Hepatocyte (in vitro differentiated cells): ENCODE data around the gene DOCK1. TPM values are rescaled to one million over a fixed set of nuclear protein-coding genes. Genes with fewer than 3 reads are reported as not detected.

Experiments used
- DNase-seq: peaks from one replicate; pipeline ENCODE4 v3.0.0-alpha.2; 2016; ENCODE audit warnings: low spot score
- H2AFZ ChIP-seq: fragments of 200-600 bp; sonication (generic); 2 replicates; pipeline ENCODE4 v1.6.0; 2016; ENCODE audit warnings: antibody characterized with exemption, mild to moderate bottlenecking
- H3K27ac ChIP-seq: fragments of 200-600 bp; sonication (generic); 2 replicates; pipeline ENCODE4 v1.5.1; 2016; ENCODE audit warnings: mild to moderate bottlenecking
- H3K27me3 ChIP-seq: fragments of 200-600 bp; sonication (generic); 2 replicates; pipeline ENCODE4 v1.6.1; 2016
- H3K36me3 ChIP-seq: fragments of 200-600 bp; sonication (generic); replicated peaks from 2 replicates; pipeline ENCODE4 v1.5.1; 2016; ENCODE audit warnings: low read depth; ENCODE audit not compliant: insufficient read depth
- H3K4me1 ChIP-seq: fragments of 200-600 bp; sonication (generic); 2 replicates; pipeline ENCODE4 v1.5.1; 2016; ENCODE audit warnings: mild to moderate bottlenecking, moderate library complexity; ENCODE audit not compliant: insufficient read depth
- H3K4me2 ChIP-seq: fragments of 200-600 bp; sonication (generic); 2 replicates; pipeline ENCODE4 v1.6.0; 2016
- H3K4me3 ChIP-seq: fragments of 200-600 bp; sonication (generic); 2 replicates; pipeline ENCODE4 v1.5.1; 2016; ENCODE audit warnings: mild to moderate bottlenecking
- H3K79me2 ChIP-seq: fragments of 200-600 bp; sonication (generic); 2 replicates; pipeline ENCODE4 v1.6.0; 2017; ENCODE audit warnings: mild to moderate bottlenecking
- H3K9me2 ChIP-seq: fragments of 200-600 bp; sonication (generic); replicated peaks from 2 replicates; pipeline ENCODE4 v1.6.0; 2017; ENCODE audit warnings: mild to moderate bottlenecking; ENCODE audit not compliant: insufficient read depth
- H3K9me3 ChIP-seq: fragments of 200-600 bp; sonication (generic); 2 replicates; pipeline ENCODE4 v1.5.1; 2016; ENCODE audit warnings: low read depth, mild to moderate bottlenecking
- H4K20me1 ChIP-seq: fragments of 200-600 bp; sonication (generic); 2 replicates; pipeline ENCODE4 v1.6.0; 2016; ENCODE audit warnings: mild to moderate bottlenecking; ENCODE audit not compliant: insufficient read depth, poor library complexity, severe bottlenecking
- EZH2 ChIP-seq: fragments of 200-600 bp; sonication (generic); IDR thresholded peaks from 2 replicates; pipeline ENCODE4 v1.6.1; 2016; ENCODE audit warnings: antibody characterized with exemption, mild to moderate bottlenecking, borderline replicate concordance
- EZH2phosphoT487 ChIP-seq: fragments of 200-600 bp; sonication (generic); IDR thresholded peaks from one replicate; pipeline ENCODE4 v1.6.1; 2018; ENCODE audit warnings: antibody characterized with exemption, mild to moderate bottlenecking, low read depth, moderate library complexity; ENCODE audit not compliant: unreplicated experiment, severe bottlenecking
- WGBS: methylation state at CpG from one replicate; pipeline ENCODE4 v1.1.6; 2016; ENCODE audit warnings: low lambda C conversion rate; ENCODE audit errors: missing lambda C conversion rate; 5-methylcytosine and 5-hydroxymethylcytosine counted together
- polyA plus RNA-seq: library from polyadenylated mRNA; unstranded; fragments of >200 nt; fragmentation: Nextera tagmentation; extraction: Ambion mirVana; gene quantifications from 2 replicates; pipeline ENCODE4 v1.2.1, GENCODE V29; 2016
- total RNA-seq: library from RNA; depleted of rRNA; stranded (reverse); fragments of >200 nt; gene quantifications from 2 replicates; pipeline ENCODE4 v1.2.3, GENCODE V29; 2014
- TF ChIP-seq, protein P1 (sequence below): fragments of 200-600 bp; sonication (generic); IDR thresholded peaks from 2 replicates; pipeline ENCODE4 v1.5.1; 2016; ENCODE audit warnings: antibody characterized with exemption, mild to moderate bottlenecking; ENCODE audit not compliant: poor library complexity

Gene DOCK1
- total and polyA plus RNA-seq, 2 experiments from 2014 or later = 16.0 to 55.5 TPM

DNA sequence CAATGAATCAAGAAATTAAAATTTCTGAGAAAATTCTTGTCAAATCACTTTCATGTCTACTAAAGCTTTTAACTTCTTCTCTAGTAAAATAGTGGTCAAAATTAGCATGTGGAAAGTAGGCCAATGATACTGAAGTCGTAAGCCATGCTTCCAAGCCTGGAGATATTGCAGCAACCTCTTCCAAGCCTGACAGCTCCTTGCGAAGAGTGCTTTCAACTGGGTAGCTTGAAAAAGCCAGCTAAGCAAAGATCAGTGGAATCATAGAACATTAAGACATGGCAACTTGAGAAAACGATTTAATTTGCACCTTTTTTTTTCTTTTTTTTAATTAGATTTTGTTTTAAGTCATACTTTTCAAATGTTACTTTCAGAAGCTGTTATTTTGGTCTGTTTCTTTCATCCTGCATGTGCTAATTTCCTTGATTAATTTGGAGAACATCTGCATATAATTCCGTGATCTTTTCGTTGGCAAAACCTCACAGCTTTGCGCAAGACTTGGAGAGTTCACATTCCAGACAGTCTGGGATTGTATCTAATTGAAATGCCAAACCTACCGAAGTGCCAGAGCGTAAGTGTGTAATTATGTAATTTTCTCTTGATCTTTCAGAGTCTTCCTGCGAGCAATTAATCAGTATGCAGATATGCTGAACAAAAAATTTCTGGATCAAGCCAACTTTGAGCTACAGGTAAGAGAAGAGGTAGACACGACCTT, 433.3 kb downstream of the DOCK1 start:
- no peak overlapping the region for H2AFZ ChIP-seq
- no peaks in the 10 kb centered on the region for H4K20me1 ChIP-seq
- H3K27ac ChIP-seq = no peak overlapping the region
- no peaks in the 10 kb centered on the region for H3K4me1 ChIP-seq
- no peak overlapping the region for H3K4me2 ChIP-seq
- no peak overlapping the region for H3K4me3 ChIP-seq
- 88% methylated on average over 10 of the region's 10 CpGs for WGBS
- no peaks in the 10 kb centered on the region for H3K27me3 ChIP-seq
- TF ChIP-seq, protein P1, sequence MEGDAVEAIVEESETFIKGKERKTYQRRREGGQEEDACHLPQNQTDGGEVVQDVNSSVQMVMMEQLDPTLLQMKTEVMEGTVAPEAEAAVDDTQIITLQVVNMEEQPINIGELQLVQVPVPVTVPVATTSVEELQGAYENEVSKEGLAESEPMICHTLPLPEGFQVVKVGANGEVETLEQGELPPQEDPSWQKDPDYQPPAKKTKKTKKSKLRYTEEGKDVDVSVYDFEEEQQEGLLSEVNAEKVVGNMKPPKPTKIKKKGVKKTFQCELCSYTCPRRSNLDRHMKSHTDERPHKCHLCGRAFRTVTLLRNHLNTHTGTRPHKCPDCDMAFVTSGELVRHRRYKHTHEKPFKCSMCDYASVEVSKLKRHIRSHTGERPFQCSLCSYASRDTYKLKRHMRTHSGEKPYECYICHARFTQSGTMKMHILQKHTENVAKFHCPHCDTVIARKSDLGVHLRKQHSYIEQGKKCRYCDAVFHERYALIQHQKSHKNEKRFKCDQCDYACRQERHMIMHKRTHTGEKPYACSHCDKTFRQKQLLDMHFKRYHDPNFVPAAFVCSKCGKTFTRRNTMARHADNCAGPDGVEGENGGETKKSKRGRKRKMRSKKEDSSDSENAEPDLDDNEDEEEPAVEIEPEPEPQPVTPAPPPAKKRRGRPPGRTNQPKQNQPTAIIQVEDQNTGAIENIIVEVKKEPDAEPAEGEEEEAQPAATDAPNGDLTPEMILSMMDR = no peak
- no peak for TF ChIP-seq EZH2phosphoT487
- TF ChIP-seq EZH2 = no peak
- H3K79me2 ChIP-seq = no peaks in the 10 kb centered on the region
- no peaks in the 10 kb centered on the region for H3K9me2 ChIP-seq
- H3K36me3 ChIP-seq = no peaks in the 10 kb centered on the region
- DNase-seq = no peak
- no peaks in the 10 kb centered on the region for H3K9me3 ChIP-seq

DNA sequence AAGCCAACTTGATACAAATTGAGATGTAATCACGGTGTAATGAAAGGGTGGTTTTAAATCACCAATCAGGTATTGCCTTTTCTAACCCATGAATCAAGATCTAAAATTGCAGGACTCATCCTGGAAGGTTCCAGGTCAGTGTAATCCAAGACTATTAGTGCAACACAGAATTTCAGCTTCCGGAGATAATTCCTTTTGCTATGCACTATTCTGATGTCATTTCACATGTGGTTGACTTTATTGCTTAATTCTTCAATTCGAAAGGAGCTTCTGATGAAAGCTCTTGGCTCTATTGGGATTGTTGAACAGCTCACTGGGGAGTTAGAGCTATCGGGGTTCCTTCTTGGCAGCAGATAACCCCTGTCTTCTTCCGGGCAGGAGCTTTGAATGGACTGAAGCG, 438.6 kb downstream of the DOCK1 start:
- Histone ChIP-seq H2AFZ (no peak overlapping the region), H3K9me2 (no peaks in the 10 kb centered on the region), H3K4me2 (no peak overlapping the region), H3K4me3 (no peak overlapping the region), H3K9me3 (no peaks in the 10 kb centered on the region), H3K27me3 (no peaks in the 10 kb centered on the region), H3K36me3 (no peaks in the 10 kb centered on the region), H3K4me1 (no peaks in the 10 kb centered on the region), H3K79me2 (no peaks in the 10 kb centered on the region), H3K27ac (no peak overlapping the region), H4K20me1 (no peaks in the 10 kb centered on the region)
- no peak for DNase-seq
- TF ChIP-seq EZH2 = no peak
- TF ChIP-seq EZH2phosphoT487 = no peak
- TF ChIP-seq, protein P1 = no peak
- 57% methylated on average over 6 of the region's 6 CpGs for WGBS

DNA sequence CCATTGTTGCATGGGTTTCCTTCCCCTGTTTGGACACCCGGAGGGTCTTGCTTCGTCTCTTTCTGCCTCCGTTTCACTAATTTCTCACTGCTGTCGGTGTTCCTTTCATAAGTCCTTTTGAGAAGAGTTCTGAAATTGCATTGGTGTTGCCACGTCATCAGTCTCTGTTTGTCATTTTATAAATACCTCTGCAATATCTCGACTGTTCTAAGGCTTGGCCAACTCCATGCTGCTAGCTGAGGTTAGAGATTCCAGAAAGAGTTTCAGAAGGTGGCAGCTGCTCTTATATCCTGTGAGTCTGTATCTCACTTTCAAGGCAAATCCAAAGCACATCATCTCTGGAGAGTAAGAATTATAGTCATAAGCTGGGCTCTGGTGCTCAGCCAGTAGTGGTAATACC, 439.1 kb downstream of the DOCK1 start:
- WGBS = 93% methylated on average over 6 of the region's 6 CpGs
- no peaks in the 10 kb centered on the region for H3K4me1 ChIP-seq

More for the DNA sequence above, 439.1 kb downstream of the DOCK1 start:
- Histone ChIP-seq H3K4me2 (no peak overlapping the region), H3K36me3 (no peaks in the 10 kb centered on the region), H3K27me3 (no peaks in the 10 kb centered on the region), H3K4me3 (no peak overlapping the region), H3K79me2 (no peaks in the 10 kb centered on the region), H3K9me2 (no peaks in the 10 kb centered on the region), H2AFZ (no peak overlapping the region), H3K27ac (no peak overlapping the region), H4K20me1 (no peaks in the 10 kb centered on the region), H3K9me3 (no peaks in the 10 kb centered on the region)
- TF ChIP-seq, protein P1 = no peak
- TF ChIP-seq EZH2phosphoT487 (no peak), EZH2 (no peak)
- DNase-seq = no peak
